Type B pancreatic cell (in vitro differentiated cells): Measurements from ENCODE around the gene NXN. TPM values are rescaled to one million over a fixed set of nuclear protein-coding genes. Genes with fewer than 3 reads are reported as not detected.
"Not testable (repeated sequence)": the region's sequence is repeated elsewhere in the genome, so short reads cannot be mapped to it uniquely, and the experiment has no call there.

Source experiments
- DNase-seq: peaks from one replicate; pipeline ENCODE4 v3.0.0; 2021; ENCODE audit warnings: mixed read lengths; ENCODE audit not compliant: unreplicated experiment; ENCODE audit errors: extremely low spot score
- H3K27ac Mint-ChIP-seq: 2 replicates; pipeline ENCODE4 v1.8.0; 2021; ENCODE audit warnings: mild to moderate bottlenecking, mixed read lengths
- H3K27me3 Mint-ChIP-seq: 2 replicates; pipeline ENCODE4 v1.8.0; 2021; ENCODE audit warnings: mixed read lengths
- H3K36me3 Mint-ChIP-seq: 2 replicates; pipeline ENCODE4 v1.8.0; 2021; ENCODE audit warnings: mixed read lengths
- H3K4me1 Mint-ChIP-seq: one replicate; pipeline ENCODE4 v1.8.0; 2021; ENCODE audit warnings: mixed read lengths; ENCODE audit not compliant: unreplicated experiment
- H3K4me3 Mint-ChIP-seq: 2 replicates; pipeline ENCODE4 v1.8.0; 2021; ENCODE audit warnings: mild to moderate bottlenecking, mixed read lengths
- H3K9me3 Mint-ChIP-seq: 2 replicates; pipeline ENCODE4 v1.8.0; 2021; ENCODE audit warnings: mixed read lengths
- CTCF ChIP-seq: fragments of 200-600 bp; sonication (generic); conservative IDR thresholded peaks from 2 replicates; pipeline ENCODE4 v1.5.0; 2021; ENCODE audit warnings: antibody characterized with exemption, mild to moderate bottlenecking
- total RNA-seq: library from RNA; stranded (reverse); gene quantifications from 2 replicates; pipeline ENCODE4 v1.2.1, GENCODE V29; 2021; ENCODE audit warnings: low replicate concordance

NXN gene
- total RNA-seq, 1 donor from 2014 or later, result 68.0 TPM

GRCh38 chr17:795721-796120 lies 183.9 kb downstream of the NXN start:
- no peak for DNase-seq
- no peak for TF ChIP-seq CTCF

GRCh38 chr17:795276-795675 lies 184.3 kb downstream of the NXN start:
- Mint-ChIP-seq H3K27me3 (no peaks in the 10 kb centered on the region), H3K4me1 (peaks cover 15% of the 10 kb centered on the region), H3K27ac (peak overlapping the region; percentile 89), H3K9me3 (no peaks in the 10 kb centered on the region), H3K4me3 (no peak overlapping the region), H3K36me3 (peaks cover 10% of the 10 kb centered on the region)
- DNase-seq, result no peak
- TF ChIP-seq CTCF, result no peak

More at GRCh38 chr17:795721-796120, 183.9 kb downstream of the NXN start:
- H3K4me1 Mint-ChIP-seq, result peaks cover 15% of the 10 kb centered on the region
- H3K4me3 Mint-ChIP-seq, result no peak overlapping the region
- no peaks in the 10 kb centered on the region for H3K27me3 Mint-ChIP-seq
- H3K27ac Mint-ChIP-seq, result peak overlapping the region; percentile 13
- peaks cover 10% of the 10 kb centered on the region for H3K36me3 Mint-ChIP-seq
- no peaks in the 10 kb centered on the region for H3K9me3 Mint-ChIP-seq

- Mint-ChIP-seq H3K4me3 (peak overlapping the region; percentile 61), H3K4me1 (peaks cover 15% of the 10 kb centered on the region), H3K27ac (peak overlapping the region; percentile 89), H3K27me3 (no peaks in the 10 kb centered on the region), H3K36me3 (peaks cover 10% of the 10 kb centered on the region), H3K9me3 (no peaks in the 10 kb centered on the region)
- DNase-seq, result no peak
- TF ChIP-seq CTCF, result peak; percentile 90
These were observed 184.7 kb downstream of the NXN start for GRCh38 chr17:794876-795275.

GRCh38 chr17:792277-792676 lies 187.3 kb downstream of the NXN start:
- H3K9me3 Mint-ChIP-seq, result no peaks in the 10 kb centered on the region
- no peaks in the 10 kb centered on the region for H3K27me3 Mint-ChIP-seq
- H3K4me1 Mint-ChIP-seq, result peaks cover 9% of the 10 kb centered on the region
- no peak overlapping the region for H3K4me3 Mint-ChIP-seq
- H3K27ac Mint-ChIP-seq, result peak overlapping the region; percentile 23
- TF ChIP-seq CTCF, result no peak
- no peak for DNase-seq
- H3K36me3 Mint-ChIP-seq, result peaks cover 10% of the 10 kb centered on the region

- H3K9me3 Mint-ChIP-seq, result no peaks in the 10 kb centered on the region
- peaks cover 10% of the 10 kb centered on the region for H3K36me3 Mint-ChIP-seq
- no peak overlapping the region for H3K27ac Mint-ChIP-seq
- no peak for TF ChIP-seq CTCF
- no peak for DNase-seq
- no peaks in the 10 kb centered on the region for H3K27me3 Mint-ChIP-seq
- H3K4me1 Mint-ChIP-seq, result peaks cover 9% of the 10 kb centered on the region
- H3K4me3 Mint-ChIP-seq, result no peak overlapping the region
These were observed 187.7 kb downstream of the NXN start for GRCh38 chr17:791829-792228.

GRCh38 chr17:790874-791247 lies 188.7 kb downstream of the NXN start:
- H3K4me1 Mint-ChIP-seq, H3K9me3 Mint-ChIP-seq, H3K4me3 Mint-ChIP-seq, H3K27me3 Mint-ChIP-seq, DNase-seq, H3K36me3 Mint-ChIP-seq: not testable (repeated sequence)
- peak overlapping the region; percentile 76 for H3K27ac Mint-ChIP-seq

- not testable (repeated sequence) for H3K36me3 Mint-ChIP-seq, H3K4me1 Mint-ChIP-seq, H3K27me3 Mint-ChIP-seq, H3K9me3 Mint-ChIP-seq, DNase-seq
- Mint-ChIP-seq H3K4me3 (peak overlapping the region; percentile 52), H3K27ac (peak overlapping the region; percentile 96)
These were observed 189.4 kb downstream of the NXN start for GRCh38 chr17:789931-790873.
